ENCODE measurements around the gene GABRR2. TPM values are rescaled to one million over a fixed set of nuclear protein-coding genes. Genes with fewer than 3 reads are reported as not detected.

Gene GABRR2
- total and polyA plus RNA-seq, 2 donors from 2014 or later: 0.38 TPM; not detected in 1

DNA sequence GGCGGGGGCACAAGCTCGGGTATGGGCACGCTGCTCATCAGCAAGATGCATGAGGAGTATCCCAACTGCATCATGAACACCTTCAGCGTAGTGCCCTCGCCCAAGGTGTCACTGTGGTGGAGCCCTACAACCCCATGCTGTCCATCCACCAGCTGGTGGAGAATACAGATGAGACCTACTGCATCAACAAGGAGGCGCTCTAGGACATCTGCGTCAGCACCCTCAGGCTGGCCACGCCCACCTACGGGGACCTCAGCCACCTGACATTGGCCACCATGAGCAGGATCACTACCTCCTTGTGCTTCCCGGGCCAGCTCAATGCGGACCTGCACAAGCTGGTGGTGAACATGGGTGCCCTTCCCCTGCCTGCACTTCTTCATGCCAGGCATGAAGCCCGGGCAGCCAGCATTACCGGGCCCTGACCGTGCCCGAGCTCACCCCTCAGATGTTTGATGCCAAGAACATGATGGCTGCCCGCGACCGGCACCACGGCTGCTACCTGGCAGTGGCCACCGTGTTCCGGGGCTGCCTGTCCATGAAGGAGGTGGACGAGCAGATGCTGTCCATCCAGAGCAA is 12.8 kb downstream of the GABRR2 start:
- Histone ChIP-seq H3K4me1 (ENCODE audit: control insufficient read depth in 2 of 3, insufficient read depth in 2 of 3, low read depth in 1 of 3, low read length in 3 of 3) (peaks cover 0 to 3% (median 0%) of the 10 kb centered on the region in 3 donors), H3K27me3 (ENCODE audit: control insufficient read depth, insufficient read depth, low read length) (no peaks in the 10 kb centered on the region), H3K36me3 (ENCODE audit: control insufficient read depth in 2 of 3, insufficient read depth in 3 of 3, low read length in 3 of 3) (no peaks in the 10 kb centered on the region), H3K9me3 (ENCODE audit: control insufficient read depth in 2 of 3, insufficient read depth in 1 of 3, low read length in 3 of 3) (no peaks in the 10 kb centered on the region), H3K4me3 (ENCODE audit: low read length in 3 of 3) (no peak overlapping the region), H3K27ac (ENCODE audit: low read depth in 2 of 2, low read length in 2 of 2) (no peak overlapping the region), H3K9ac (ENCODE audit: low read length in 3 of 3) (no peak overlapping the region)
- intact Hi-C loops (cut with DNase I): no loop called here
- no peak for DNase-seq
- TF ChIP-seq, protein P1, sequence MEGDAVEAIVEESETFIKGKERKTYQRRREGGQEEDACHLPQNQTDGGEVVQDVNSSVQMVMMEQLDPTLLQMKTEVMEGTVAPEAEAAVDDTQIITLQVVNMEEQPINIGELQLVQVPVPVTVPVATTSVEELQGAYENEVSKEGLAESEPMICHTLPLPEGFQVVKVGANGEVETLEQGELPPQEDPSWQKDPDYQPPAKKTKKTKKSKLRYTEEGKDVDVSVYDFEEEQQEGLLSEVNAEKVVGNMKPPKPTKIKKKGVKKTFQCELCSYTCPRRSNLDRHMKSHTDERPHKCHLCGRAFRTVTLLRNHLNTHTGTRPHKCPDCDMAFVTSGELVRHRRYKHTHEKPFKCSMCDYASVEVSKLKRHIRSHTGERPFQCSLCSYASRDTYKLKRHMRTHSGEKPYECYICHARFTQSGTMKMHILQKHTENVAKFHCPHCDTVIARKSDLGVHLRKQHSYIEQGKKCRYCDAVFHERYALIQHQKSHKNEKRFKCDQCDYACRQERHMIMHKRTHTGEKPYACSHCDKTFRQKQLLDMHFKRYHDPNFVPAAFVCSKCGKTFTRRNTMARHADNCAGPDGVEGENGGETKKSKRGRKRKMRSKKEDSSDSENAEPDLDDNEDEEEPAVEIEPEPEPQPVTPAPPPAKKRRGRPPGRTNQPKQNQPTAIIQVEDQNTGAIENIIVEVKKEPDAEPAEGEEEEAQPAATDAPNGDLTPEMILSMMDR (IDR thresholded peaks at IDR 0.05; ENCODE audit: borderline replicate concordance, extremely low read depth, insufficient read depth): no peak
- no peak for FAIRE-seq

DNA sequence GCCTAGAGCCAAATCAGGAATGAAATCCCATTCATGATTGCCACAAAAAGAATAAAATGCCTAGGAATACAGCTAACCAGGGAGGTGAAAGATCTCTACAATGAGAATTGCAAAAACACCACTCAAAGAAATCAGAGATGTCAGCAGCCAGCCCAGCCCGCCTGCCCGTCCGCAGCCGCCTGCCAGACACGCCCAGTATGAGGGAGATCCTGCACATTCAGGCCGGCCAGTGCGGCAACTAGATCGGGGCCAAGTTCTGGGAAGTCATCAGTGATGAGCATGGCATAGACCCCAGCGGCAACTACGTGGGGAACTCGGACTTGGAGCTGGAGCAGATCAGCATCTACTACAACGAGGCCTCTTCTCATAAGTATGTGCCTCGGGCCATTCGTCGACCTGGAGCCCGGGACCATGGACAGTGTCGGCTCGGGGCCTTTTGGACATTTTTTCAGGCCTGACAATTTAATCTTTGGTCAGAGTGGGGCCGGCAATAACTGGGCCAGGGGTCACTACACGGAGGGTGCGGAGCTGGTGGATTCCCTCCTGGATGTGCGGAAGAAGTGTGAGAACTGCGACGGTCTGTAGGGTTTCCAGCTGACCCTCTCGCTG is 13.4 kb downstream of the GABRR2 start:
- Histone ChIP-seq H3K4me1 (ENCODE audit: control insufficient read depth in 2 of 3, insufficient read depth in 2 of 3, low read depth in 1 of 3, low read length in 3 of 3) (peaks cover 0 to 3% (median 0%) of the 10 kb centered on the region in 3 donors), H3K9ac (ENCODE audit: low read length in 3 of 3) (no peak overlapping the region), H3K36me3 (ENCODE audit: control insufficient read depth in 2 of 3, insufficient read depth in 3 of 3, low read length in 3 of 3) (no peaks in the 10 kb centered on the region), H3K9me3 (ENCODE audit: control insufficient read depth in 2 of 3, insufficient read depth in 1 of 3, low read length in 3 of 3) (no peaks in the 10 kb centered on the region), H3K27me3 (ENCODE audit: control insufficient read depth, insufficient read depth, low read length) (no peaks in the 10 kb centered on the region), H3K4me3 (ENCODE audit: low read length in 3 of 3) (no peak overlapping the region), H3K27ac (ENCODE audit: low read depth in 2 of 2, low read length in 2 of 2) (no peak overlapping the region)
- intact Hi-C loops (cut with DNase I): no loop called here
- TF ChIP-seq, protein P1 (IDR thresholded peaks at IDR 0.05; ENCODE audit: borderline replicate concordance, extremely low read depth, insufficient read depth): no peak
- FAIRE-seq: no peak
- DNase-seq: no peak

DNA sequence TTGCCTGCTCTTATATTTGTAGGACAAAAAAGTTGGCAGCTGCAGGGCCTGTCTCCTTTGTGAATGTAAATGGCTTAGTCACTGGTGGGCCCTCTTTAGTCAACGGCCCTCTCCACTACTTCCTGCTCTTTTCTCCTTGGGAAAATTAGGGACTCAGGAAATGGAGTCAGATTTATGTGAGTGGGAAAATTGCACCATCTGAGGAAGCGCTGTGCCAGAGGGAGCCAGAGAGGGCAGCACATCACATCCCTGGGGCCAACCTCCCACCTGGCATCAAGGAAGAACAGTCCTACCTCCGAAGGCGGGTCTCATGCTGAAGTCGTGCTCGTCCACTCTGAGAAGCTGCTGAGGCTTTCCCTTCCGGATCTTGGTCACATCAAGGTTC is 15.6 kb downstream of the GABRR2 start:
- H3K9ac ChIP-seq (ENCODE audit: low read length in 3 of 3): no peak overlapping the region
- FAIRE-seq (no peak), DNase-seq (no peak)
- H3K27ac ChIP-seq (ENCODE audit: low read depth in 2 of 2, low read length in 2 of 2): no peak overlapping the region
- H3K9me3 ChIP-seq (ENCODE audit: control insufficient read depth in 2 of 3, insufficient read depth in 1 of 3, low read length in 3 of 3): no peaks in the 10 kb centered on the region
- no peak overlapping the region for H3K4me3 ChIP-seq (ENCODE audit: low read length in 3 of 3)
- TF ChIP-seq, protein P1 (IDR thresholded peaks at IDR 0.05; ENCODE audit: borderline replicate concordance, extremely low read depth, insufficient read depth): no peak
- intact Hi-C loops (cut with DNase I): no loop called here
- H3K36me3 ChIP-seq (ENCODE audit: control insufficient read depth in 2 of 3, insufficient read depth in 3 of 3, low read length in 3 of 3): no peaks in the 10 kb centered on the region
- peaks cover 0 to 3% (median 0%) of the 10 kb centered on the region in 3 donors for H3K4me1 ChIP-seq (ENCODE audit: control insufficient read depth in 2 of 3, insufficient read depth in 2 of 3, low read depth in 1 of 3, low read length in 3 of 3)
- H3K27me3 ChIP-seq (ENCODE audit: control insufficient read depth, insufficient read depth, low read length): no peaks in the 10 kb centered on the region
